Naive thymus-derived CD4-positive, alpha-beta T cell (primary cell): ENCODE measurements around the gene CD6. TPM values are rescaled to one million over a fixed set of nuclear protein-coding genes. Genes with fewer than 3 reads are reported as not detected.

Experiments used
- ATAC-seq: fragments of 150-1000 bp; cut with Tn5 transposase; 2 replicates; pipeline ENCODE4 v1.10.0; 2021; ENCODE audit warnings: mild to moderate bottlenecking, moderate library complexity
- CTCF ChIA-PET: fragments of 350-600 bp; sonication (Branson Sonifier 250); formaldehyde crosslinking; loops from one replicate; lab custom pipeline; 2021; ENCODE audit warnings: antibody characterized with exemption; lab: Charles Lee
- POLR2A ChIA-PET: fragments of 350-600 bp; sonication (Branson Sonifier 250); formaldehyde crosslinking; loops from one replicate; lab custom pipeline; 2021; ENCODE audit warnings: antibody characterized with exemption, inconsistent platforms; lab: Charles Lee
- DNase-seq, 9 donors: peaks; one replicate each; pipeline versions ENCODE4 v3.0.0 to v3.0.0-alpha.2; 2020 to 2022; ENCODE audit warnings: mixed read lengths in 1 of 9
- H3K27ac ChIP-seq: one replicate; pipeline ENCODE4 v1.7.0; 2013; ENCODE audit warnings: mild to moderate bottlenecking, low read depth, low read length, moderate library complexity
- H3K27me3 ChIP-seq, 2 donors: one replicate each; pipeline ENCODE4 v1.7.0; 2013; ENCODE audit warnings: low read length in 2 of 2, mild to moderate bottlenecking in 2 of 2, moderate library complexity in 2 of 2; ENCODE audit not compliant: control insufficient read depth in 2 of 2, insufficient read depth in 2 of 2
- H3K36me3 ChIP-seq, 3 experiments: 1 replicate in 2 of 3; 2 replicates in 1 of 3; pipeline ENCODE4 v1.7.0; 2013; ENCODE audit warnings: low read length in 3 of 3, mild to moderate bottlenecking in 3 of 3, moderate library complexity in 1 of 3; ENCODE audit not compliant: insufficient read depth in 3 of 3, control insufficient read depth in 2 of 3
- H3K4me1 ChIP-seq, 2 donors: one replicate each; pipeline ENCODE4 v1.7.0; 2013; ENCODE audit warnings: low read length in 2 of 2, mild to moderate bottlenecking in 2 of 2, moderate library complexity in 1 of 2; ENCODE audit not compliant: control insufficient read depth in 2 of 2, insufficient read depth in 2 of 2
- H3K4me3 ChIP-seq: 2 replicates; pipeline ENCODE4 v1.7.0; 2013; ENCODE audit warnings: mild to moderate bottlenecking, low read length
- H3K9me3 ChIP-seq, 3 experiments: 1 replicate in 2 of 3; 2 replicates in 1 of 3; pipeline ENCODE4 v1.7.0; 2013; ENCODE audit warnings: low read length in 3 of 3; ENCODE audit not compliant: control insufficient read depth in 2 of 3
- H3K27ac Mint-ChIP-seq, 9 donors: one replicate each; pipeline ENCODE4 v1.8.0; 2020 to 2022; ENCODE audit warnings: mixed read lengths in 9 of 9, mild to moderate bottlenecking in 8 of 9, moderate library complexity in 5 of 9, inconsistent platforms in 2 of 9
- H3K27me3 Mint-ChIP-seq, 5 donors: one replicate each; pipeline ENCODE4 v1.8.0; 2021 to 2022; ENCODE audit warnings: mixed read lengths in 5 of 5, mild to moderate bottlenecking in 1 of 5
- H3K36me3 Mint-ChIP-seq, 5 donors: one replicate each; pipeline ENCODE4 v1.8.0; 2020 to 2022; ENCODE audit warnings: mixed read lengths in 5 of 5, mild to moderate bottlenecking in 3 of 5, inconsistent platforms in 1 of 5
- H3K4me1 Mint-ChIP-seq, 7 donors: one replicate each; pipeline ENCODE4 v1.8.0; 2020 to 2022; ENCODE audit warnings: mixed read lengths in 7 of 7, mild to moderate bottlenecking in 3 of 7, inconsistent platforms in 1 of 7
- H3K4me3 Mint-ChIP-seq, 10 donors: one replicate each; pipeline ENCODE4 v1.8.0; 2020 to 2022; ENCODE audit warnings: mild to moderate bottlenecking in 10 of 10, mixed read lengths in 10 of 10, moderate library complexity in 6 of 10, inconsistent platforms in 2 of 10
- H3K9me3 Mint-ChIP-seq, 11 donors: one replicate each; pipeline ENCODE4 v1.8.0; 2020 to 2022; ENCODE audit warnings: mixed read lengths in 11 of 11, mild to moderate bottlenecking in 4 of 11, inconsistent platforms in 1 of 11, moderate library complexity in 1 of 11
- intact Hi-C, 2 donors: fragments of 100-400 bp; cut with micrococcal nuclease; formaldehyde crosslinking; loops; one replicate each; pipeline ENCODE4 v1.15.1; 2023
- polyA plus RNA-seq, 2 donors: library from polyadenylated mRNA; unstranded; fragments of 300-500 nt; fragmentation: Illumina TruSeq; gene quantifications; one replicate each; pipeline ENCODE4 v1.2.3, GENCODE V29; 2021
- total RNA-seq, 6 experiments: library from RNA in 5 of 6; stranded (reverse) in 5 of 6; gene quantifications; 1 replicate in 5 of 6; 2 replicates in 1 of 6; pipeline ENCODE4 v1.2.3 and lab custom pipeline; 2021 to 2026

CD6 gene
- total and polyA plus RNA-seq, 7 experiments from 2014 or later: 195 to 653 (median 416) TPM

GRCh38 chr11:61019037-61019831, 47.8 kb downstream of the CD6 start:
- CTCF ChIA-PET: interaction anchor here (0.7 to 1.7 kb wide), 7 partner anchors 23 to 112 kb away, joined by 3 to 10 read pairs (median 3); partner anchors contain the start of gene CD6
- peaks cover 5 to 41% (median 30%) of the 10 kb centered on the region in 5 donors for H3K36me3 Mint-ChIP-seq
- intact Hi-C loops: no loop called here
- H3K9me3 Mint-ChIP-seq: peaks cover 0 to 6% (median 0%) of the 10 kb centered on the region in 11 donors
- H3K27ac ChIP-seq: no peak overlapping the region
- POLR2A ChIA-PET: interaction anchor here (0.6 to 11.1 kb wide), 12 partner anchors 12 to 314 kb away, joined by 3 to 210 read pairs (median 4); no protein-coding TSS in a partner anchor
- ATAC-seq: no peak
- no peaks in the 10 kb centered on the region for H3K27me3 ChIP-seq
- peak overlapping the region in 8 of 9 donors; percentile 81 to 100 (median 98) for H3K27ac Mint-ChIP-seq
- peaks cover 0 to 59% (median 13%) of the 10 kb centered on the region in 3 experiments for H3K36me3 ChIP-seq
- peaks cover 26 to 62% (median 58%) of the 10 kb centered on the region in 7 donors for H3K4me1 Mint-ChIP-seq
- H3K4me3 ChIP-seq: no peak overlapping the region
- H3K4me3 Mint-ChIP-seq: peak overlapping the region in 1 of 10 donors; percentile 47
- no peaks in the 10 kb centered on the region for H3K9me3 ChIP-seq
- H3K4me1 ChIP-seq: peaks cover 32 to 37% of the 10 kb centered on the region in 2 donors
- DNase-seq: no peak
- no peaks in the 10 kb centered on the region for H3K27me3 Mint-ChIP-seq

GRCh38 chr11:61019832-61020405, 48.4 kb downstream of the CD6 start:
- ATAC-seq (no peak), DNase-seq (no peak)
- H3K36me3 Mint-ChIP-seq: peaks cover 5 to 43% (median 30%) of the 10 kb centered on the region in 5 donors
- H3K4me3 Mint-ChIP-seq: peak overlapping the region in 9 of 10 donors; percentile 39 to 90 (median 80)
- intact Hi-C loops: loop anchor here in 1 of 2 donors (5.0 to 10.0 kb wide), 2 partner anchors 167 to 1535 kb away; no protein-coding TSS in a partner anchor
- H3K4me3 ChIP-seq: no peak overlapping the region
- H3K27me3 ChIP-seq: no peaks in the 10 kb centered on the region
- peaks cover 33 to 39% of the 10 kb centered on the region in 2 donors for H3K4me1 ChIP-seq
- H3K27ac ChIP-seq: peak overlapping the region; percentile 82
- peak overlapping the region; percentile 88 to 100 (median 98) for H3K27ac Mint-ChIP-seq
- CTCF ChIA-PET: interaction anchor here (0.7 to 1.6 kb wide), 6 partner anchors 9 to 111 kb away, joined by 3 to 10 read pairs (median 3); partner anchors contain the start of gene CD6
- peaks cover 0 to 54% (median 12%) of the 10 kb centered on the region in 3 experiments for H3K36me3 ChIP-seq
- H3K4me1 Mint-ChIP-seq: peaks cover 28 to 66% (median 60%) of the 10 kb centered on the region in 7 donors
- H3K27me3 Mint-ChIP-seq: no peaks in the 10 kb centered on the region
- POLR2A ChIA-PET: interaction anchor here (0.6 to 11.1 kb wide), 15 partner anchors 8 to 105 kb away, joined by 3 to 210 read pairs (median 3); partner anchors contain the start of gene CD5
- no peaks in the 10 kb centered on the region for H3K9me3 ChIP-seq
- peaks cover 0 to 6% (median 0%) of the 10 kb centered on the region in 11 donors for H3K9me3 Mint-ChIP-seq

- H3K4me3 ChIP-seq: no peak overlapping the region
- Mint-ChIP-seq H3K27ac (peak overlapping the region; percentile 88 to 100 (median 98)), H3K36me3 (peaks cover 5 to 43% (median 26%) of the 10 kb centered on the region in 5 donors), H3K4me1 (peaks cover 33 to 74% (median 68%) of the 10 kb centered on the region in 7 donors), H3K4me3 (peak overlapping the region; percentile 68 to 90 (median 81)), H3K27me3 (no peaks in the 10 kb centered on the region), H3K9me3 (peaks cover 0 to 6% (median 0%) of the 10 kb centered on the region in 11 donors)
- H3K9me3 ChIP-seq: no peaks in the 10 kb centered on the region
- no peak for DNase-seq
- no peaks in the 10 kb centered on the region for H3K27me3 ChIP-seq
- peaks cover 0 to 47% (median 12%) of the 10 kb centered on the region in 3 experiments for H3K36me3 ChIP-seq
- POLR2A ChIA-PET: interaction anchor here (0.9 to 11.1 kb wide), 14 partner anchors 9 to 105 kb away, joined by 3 to 210 read pairs (median 3); partner anchors contain the start of gene CD5
- intact Hi-C loops: loop anchor here (1.0 to 10.0 kb wide), 6 partner anchors 16 to 1534 kb away; partner anchors contain the start of gene CD6 (in 1 of the 2)
- CTCF ChIA-PET: interaction anchor here (0.6 to 1.6 kb wide), 5 partner anchors 10 to 66 kb away, joined by 3 to 10 read pairs (median 3); partner anchors contain the start of gene CD6
- H3K27ac ChIP-seq: peak overlapping the region; percentile 82
- H3K4me1 ChIP-seq: peaks cover 39 to 47% of the 10 kb centered on the region in 2 donors
- ATAC-seq: no peak
Measured at GRCh38 chr11:61020551-61021235, 49.2 kb downstream of the CD6 start.

GRCh38 chr11:61021661-61022212, 50.3 kb downstream of the CD6 start:
- ATAC-seq: peak; percentile 91

GRCh38 chr11:61022311-61023085, 51.0 kb downstream of the CD6 start:
- Mint-ChIP-seq H3K27ac (peak overlapping the region; percentile 88 to 100 (median 98)), H3K36me3 (peaks cover 5 to 41% (median 19%) of the 10 kb centered on the region in 5 donors), H3K27me3 (no peaks in the 10 kb centered on the region), H3K9me3 (peaks cover 0 to 6% (median 0%) of the 10 kb centered on the region in 11 donors), H3K4me3 (peak overlapping the region; percentile 68 to 90 (median 81)), H3K4me1 (peaks cover 45 to 87% (median 80%) of the 10 kb centered on the region in 7 donors)
- peak in 1 of 9 donors; percentile 55 for DNase-seq
- H3K36me3 ChIP-seq: peaks cover 0 to 29% (median 6%) of the 10 kb centered on the region in 3 experiments
- ChIA-PET POLR2A (interaction anchor here (0.8 to 11.1 kb wide), 18 partner anchors 12 to 91 kb away, joined by 3 to 210 read pairs (median 6); partner anchors contain the start of gene CD5), CTCF (interaction anchor here (0.6 to 2.5 kb wide), 6 partner anchors 9 to 165 kb away, joined by 3 to 20 read pairs (median 4); no protein-coding TSS in a partner anchor)
- peaks cover 57 to 64% of the 10 kb centered on the region in 2 donors for H3K4me1 ChIP-seq
- no peaks in the 10 kb centered on the region for H3K9me3 ChIP-seq
- ATAC-seq: no peak
- H3K27ac ChIP-seq: peak overlapping the region; percentile 82
- intact Hi-C loops: loop anchor here in 1 of 2 donors (1.0 to 10.0 kb wide), 3 partner anchors 107 to 1532 kb away; no protein-coding TSS in a partner anchor
- H3K4me3 ChIP-seq: peak overlapping the region; percentile 33
- H3K27me3 ChIP-seq: no peaks in the 10 kb centered on the region

More at GRCh38 chr11:61021661-61022212, 50.3 kb downstream of the CD6 start:
- peak overlapping the region; percentile 53 for H3K4me3 ChIP-seq
- no peaks in the 10 kb centered on the region for H3K27me3 Mint-ChIP-seq
- POLR2A ChIA-PET: interaction anchor here (0.9 to 11.1 kb wide), 15 partner anchors 10 to 86 kb away, joined by 3 to 210 read pairs (median 4); partner anchors contain the start of gene CD5
- peak overlapping the region; percentile 88 to 100 (median 98) for H3K27ac Mint-ChIP-seq
- CTCF ChIA-PET: interaction anchor here (0.6 to 2.5 kb wide), 4 partner anchors 20 to 65 kb away, joined by 3 to 20 read pairs (median 4); no protein-coding TSS in a partner anchor
- intact Hi-C loops: loop anchor here (1.0 to 10.0 kb wide), 6 partner anchors 17 to 1533 kb away; partner anchors contain the start of gene CD6 (in 1 of the 2)
- peaks cover 49 to 56% of the 10 kb centered on the region in 2 donors for H3K4me1 ChIP-seq
- H3K9me3 Mint-ChIP-seq: peaks cover 0 to 6% (median 0%) of the 10 kb centered on the region in 11 donors
- peak overlapping the region; percentile 82 for H3K27ac ChIP-seq
- peak; percentile 72 to 98 (median 96) for DNase-seq
- no peaks in the 10 kb centered on the region for H3K9me3 ChIP-seq
- no peaks in the 10 kb centered on the region for H3K27me3 ChIP-seq
- peaks cover 40 to 79% (median 76%) of the 10 kb centered on the region in 7 donors for H3K4me1 Mint-ChIP-seq
- peaks cover 0 to 36% (median 9%) of the 10 kb centered on the region in 3 experiments for H3K36me3 ChIP-seq
- H3K4me3 Mint-ChIP-seq: peak overlapping the region; percentile 68 to 90 (median 81)
- H3K36me3 Mint-ChIP-seq: peaks cover 5 to 39% (median 19%) of the 10 kb centered on the region in 5 donors
